ENCODE measurements around the gene SH3PXD2A.
"Not testable (repeated sequence)": the region's sequence is repeated elsewhere in the genome, so short reads cannot be mapped to it uniquely, and the experiment has no call there.

Gene SH3PXD2A

GRCh38 chr10:103851261-103851660, 4.1 kb downstream of the SH3PXD2A start:
- DNase-seq (ENCODE audit: extremely low read depth in 1 of 2, low read depth in 1 of 2): no peak

- DNase-seq (ENCODE audit: extremely low read depth in 1 of 2, low read depth in 1 of 2): no peak
These were observed 4.8 kb downstream of the SH3PXD2A start for GRCh38 chr10:103850572-103850895.

GRCh38 chr10:103849880-103850571, 5.3 kb downstream of the SH3PXD2A start:
- DNase-seq (ENCODE audit: extremely low read depth in 1 of 2, low read depth in 1 of 2): no peak

- DNase-seq (ENCODE audit: extremely low read depth in 1 of 2, low read depth in 1 of 2): no peak
These were observed 6.0 kb downstream of the SH3PXD2A start for GRCh38 chr10:103849212-103849877.

- DNase-seq (ENCODE audit: extremely low read depth in 1 of 2, low read depth in 1 of 2): peak in 1 of 2 donors; percentile 7
These were observed 7.4 kb downstream of the SH3PXD2A start for GRCh38 chr10:103847909-103848468.

GRCh38 chr10:103847346-103847745, 8.0 kb downstream of the SH3PXD2A start:
- no peak for DNase-seq (ENCODE audit: extremely low read depth in 1 of 2, low read depth in 1 of 2)

GRCh38 chr10:103845972-103846371, 9.4 kb downstream of the SH3PXD2A start:
- DNase-seq (ENCODE audit: extremely low read depth in 1 of 2, low read depth in 1 of 2): peak in 1 of 2 donors; percentile 7

- DNase-seq (ENCODE audit: extremely low read depth in 1 of 2, low read depth in 1 of 2): not testable (repeated sequence)
These were observed 10.0 kb downstream of the SH3PXD2A start for GRCh38 chr10:103845346-103845745.

GRCh38 chr10:103843854-103844570, 11.4 kb downstream of the SH3PXD2A start:
- DNase-seq (ENCODE audit: extremely low read depth in 1 of 2, low read depth in 1 of 2): no peak

- DNase-seq (ENCODE audit: extremely low read depth in 1 of 2, low read depth in 1 of 2): no peak
These were observed 12.3 kb downstream of the SH3PXD2A start for GRCh38 chr10:103843045-103843444.

- DNase-seq (ENCODE audit: extremely low read depth in 1 of 2, low read depth in 1 of 2): no peak
These were observed 12.8 kb downstream of the SH3PXD2A start for GRCh38 chr10:103842605-103843004.

- no peak for DNase-seq (ENCODE audit: extremely low read depth in 1 of 2, low read depth in 1 of 2)
These were observed 13.9 kb downstream of the SH3PXD2A start for GRCh38 chr10:103841519-103841918.

GRCh38 chr10:103840740-103841070, 14.7 kb downstream of the SH3PXD2A start:
- DNase-seq (ENCODE audit: extremely low read depth in 1 of 2, low read depth in 1 of 2): no peak

GRCh38 chr10:103839872-103840739, 15.3 kb downstream of the SH3PXD2A start:
- DNase-seq (ENCODE audit: extremely low read depth in 1 of 2, low read depth in 1 of 2): no peak

GRCh38 chr10:103839519-103839871, 15.9 kb downstream of the SH3PXD2A start:
- DNase-seq (ENCODE audit: extremely low read depth in 1 of 2, low read depth in 1 of 2): no peak

GRCh38 chr10:103838862-103839518, 16.4 kb downstream of the SH3PXD2A start:
- no peak for DNase-seq (ENCODE audit: extremely low read depth in 1 of 2, low read depth in 1 of 2)

- DNase-seq (ENCODE audit: extremely low read depth in 1 of 2, low read depth in 1 of 2): no peak
These were observed 17.3 kb downstream of the SH3PXD2A start for GRCh38 chr10:103838070-103838395.

GRCh38 chr10:103837370-103838069, 17.9 kb downstream of the SH3PXD2A start:
- DNase-seq (ENCODE audit: extremely low read depth in 1 of 2, low read depth in 1 of 2): no peak

GRCh38 chr10:103836861-103837260, 18.5 kb downstream of the SH3PXD2A start:
- DNase-seq (ENCODE audit: extremely low read depth in 1 of 2, low read depth in 1 of 2): no peak

- DNase-seq (ENCODE audit: extremely low read depth in 1 of 2, low read depth in 1 of 2): no peak
These were observed 19.1 kb downstream of the SH3PXD2A start for GRCh38 chr10:103836273-103836672.
